HCT116 (cell line): ENCODE measurements around the gene LRBA.

ENCODE experiments used
- CTCF ChIP-seq, 3 experiments: fragments of 200-600 bp in 1 of 3; sonication (generic) in 1 of 3; IDR thresholded peaks in 2 of 3; conservative IDR thresholded peaks in 1 of 3; 2 replicates each; pipeline ENCODE4 v1.5.1; 2012 to 2017; ENCODE audit warnings: low read depth in 2 of 3, low read length in 2 of 3, antibody characterized with exemption in 1 of 3, borderline replicate concordance in 1 of 3, control low read depth in 1 of 3, mild to moderate bottlenecking in 1 of 3, mixed read lengths in 1 of 3, mixed run types in 1 of 3, moderate library complexity in 1 of 3; ENCODE audit not compliant: insufficient read depth in 1 of 3
- EZH2 ChIP-seq: fragments of 200-600 bp; sonication (generic); IDR thresholded peaks from 2 replicates; pipeline ENCODE4 v1.6.1; 2017; ENCODE audit warnings: antibody characterized with exemption, mixed run types
- EZH2phosphoT487 ChIP-seq: fragments of 200-600 bp; IDR thresholded peaks from 2 replicates; pipeline ENCODE4 v1.6.1; 2018; ENCODE audit warnings: antibody characterized with exemption, borderline replicate concordance
- POLR2A ChIP-seq: IDR thresholded peaks from 2 replicates; pipeline ENCODE4 v1.7.0; 2011; ENCODE audit warnings: borderline replicate concordance; ENCODE audit not compliant: insufficient read depth, insufficient read length; ENCODE audit errors: extremely low read depth
- POLR2AphosphoS5 ChIP-seq: IDR thresholded peaks from 2 replicates; pipeline ENCODE4 v1.6.1; 2011; ENCODE audit warnings: mild to moderate bottlenecking, low read depth, low read length, moderate library complexity
- SP1 ChIP-seq: IDR thresholded peaks from 2 replicates; pipeline ENCODE4 v1.6.1; 2012; ENCODE audit warnings: low read depth
- TCF7L2 ChIP-seq: IDR thresholded peaks from 2 replicates; pipeline ENCODE4 v1.7.0; 2011; ENCODE audit warnings: borderline replicate concordance, inconsistent platforms; ENCODE audit not compliant: insufficient read depth, insufficient read length; ENCODE audit errors: extremely low read depth
- ZBTB33 ChIP-seq: IDR thresholded peaks from 2 replicates; pipeline ENCODE4 v1.6.1; 2011; ENCODE audit warnings: mild to moderate bottlenecking, low read length, moderate library complexity; ENCODE audit not compliant: insufficient replicate concordance; ENCODE audit errors: extremely low read depth

- TF ChIP-seq CTCF (IDR thresholded peaks at IDR 0.05 in 2 of 3, conservative IDR thresholded peaks at IDR 0.05 in 1 of 3; ENCODE audit: borderline replicate concordance in 1 of 3, insufficient read depth in 1 of 3, low read depth in 2 of 3, low read length in 2 of 3) (no peak), POLR2A (no peak), EZH2 (no peak), POLR2AphosphoS5 (no peak), TCF7L2 (no peak), EZH2phosphoT487 (no peak), ZBTB33 (no peak), SP1 (no peak)
Observed at GRCh38 chr4:150323406-150324325, 691.4 kb downstream of the LRBA start.
